Measurements from ENCODE around the gene BRAF. TPM values are rescaled to one million over a fixed set of nuclear protein-coding genes. Genes with fewer than 3 reads are reported as not detected.

Gene BRAF
- total RNA-seq, 4 donors from 2014 or later = 20.9 to 51.8 (median 34.8) TPM

GRCh38 chr7:140683657-140684056 is 241.1 kb downstream of the BRAF start:
- TF ChIP-seq CTCF (IDR thresholded peaks at IDR 0.05) = no peak
- TF ChIP-seq POLR2AphosphoS5 (IDR thresholded peaks at IDR 0.05) = no peak
- TF ChIP-seq POLR2A (IDR thresholded peaks at IDR 0.05) = no peak
- no peak for TF ChIP-seq EP300 (IDR thresholded peaks at IDR 0.05; ENCODE audit: low read depth)
- DNase-seq = no peak
- WGBS, 2 donors (ENCODE audit: low coverage in 1 of 2) = 83% methylated on average over 3 of the region's 3 CpGs; no CpG with 5 or more reads in 1 of the 2 donors

GRCh38 chr7:140681766-140682165 is 243.0 kb downstream of the BRAF start:
- no peak overlapping the region for H3K4me3 ChIP-seq
- in situ Hi-C loops (cut with MboI; ENCODE audit: low pct_ligation_motif_present in 1 of 4, low pct_unique_long_range_greater_than_20kb in 1 of 4, low sequenced_read_pairs in 3 of 4) = loop anchor here (25.0 kb wide), 1 partner anchor 331 kb away; the partner anchor contains the start of gene MRPS33 (in 4 of the 4)
- intact Hi-C loops (cut with DNase I; ENCODE audit: low total_unique reads) = no loop called here
- WGBS, 2 donors (ENCODE audit: low coverage in 1 of 2) = 89 to 96% methylated on average over 1 to 3 of the region's 3 CpGs
- DNase-seq = no peak
- peaks cover 0 to 22% (median 10%) of the 10 kb centered on the region in 4 donors for H3K36me3 ChIP-seq
- TF ChIP-seq POLR2A (IDR thresholded peaks at IDR 0.05) (no peak), POLR2AphosphoS5 (IDR thresholded peaks at IDR 0.05) (no peak), EP300 (IDR thresholded peaks at IDR 0.05; ENCODE audit: low read depth) (no peak), CTCF (IDR thresholded peaks at IDR 0.05) (no peak)
- no peaks in the 10 kb centered on the region for H3K27me3 ChIP-seq
- H3K4me1 ChIP-seq = no peaks in the 10 kb centered on the region
- no peak overlapping the region for H3K27ac ChIP-seq
- H3K9me3 ChIP-seq = no peaks in the 10 kb centered on the region

More at GRCh38 chr7:140683657-140684056, 241.1 kb downstream of the BRAF start:
- no peaks in the 10 kb centered on the region for H3K4me1 ChIP-seq
- H3K4me3 ChIP-seq = no peak overlapping the region
- in situ Hi-C loops (cut with MboI; ENCODE audit: low pct_ligation_motif_present in 1 of 4, low pct_unique_long_range_greater_than_20kb in 1 of 4, low sequenced_read_pairs in 3 of 4) = loop anchor here (25.0 kb wide), 1 partner anchor 329 kb away; the partner anchor contains the start of gene MRPS33 (in 4 of the 4)
- no peaks in the 10 kb centered on the region for H3K27me3 ChIP-seq
- intact Hi-C loops (cut with DNase I; ENCODE audit: low total_unique reads) = no loop called here
- no peak overlapping the region for H3K27ac ChIP-seq
- H3K9me3 ChIP-seq = no peaks in the 10 kb centered on the region
- H3K36me3 ChIP-seq = peaks cover 0 to 26% (median 11%) of the 10 kb centered on the region in 4 donors

- in situ Hi-C loops (cut with MboI; ENCODE audit: low pct_ligation_motif_present in 1 of 4, low pct_unique_long_range_greater_than_20kb in 1 of 4, low sequenced_read_pairs in 3 of 4) (loop anchor here (25.0 kb wide), 1 partner anchor 331 kb away; the partner anchor contains the start of gene MRPS33 (in 4 of the 4)), intact Hi-C loops (cut with DNase I; ENCODE audit: low total_unique reads) (no loop called here)
- no peak overlapping the region for H3K27ac ChIP-seq
- no peak for TF ChIP-seq POLR2AphosphoS5 (IDR thresholded peaks at IDR 0.05)
- TF ChIP-seq EP300 (IDR thresholded peaks at IDR 0.05; ENCODE audit: low read depth) = no peak
- TF ChIP-seq CTCF (IDR thresholded peaks at IDR 0.05) = no peak
- no peak for TF ChIP-seq POLR2A (IDR thresholded peaks at IDR 0.05)
- peaks cover 0 to 22% (median 7%) of the 10 kb centered on the region in 4 donors for H3K36me3 ChIP-seq
- no peak overlapping the region for H3K4me3 ChIP-seq
- WGBS, 2 donors (ENCODE audit: low coverage in 1 of 2) = 84 to 95% methylated on average over 5 to 7 of the region's 7 CpGs
- DNase-seq = no peak
- H3K4me1 ChIP-seq = peaks cover 0 to 4% (median 0%) of the 10 kb centered on the region in 4 donors
- no peaks in the 10 kb centered on the region for H3K27me3 ChIP-seq
- no peaks in the 10 kb centered on the region for H3K9me3 ChIP-seq
Measured at GRCh38 chr7:140680886-140681285, 243.8 kb downstream of the BRAF start.

GRCh38 chr7:140679186-140679585 is 245.5 kb downstream of the BRAF start:
- no peak for DNase-seq
- peaks cover 12 to 21% (median 17%) of the 10 kb centered on the region in 4 donors for H3K4me1 ChIP-seq
- no peak overlapping the region for H3K4me3 ChIP-seq
- no peaks in the 10 kb centered on the region for H3K9me3 ChIP-seq
- intact Hi-C loops (cut with DNase I; ENCODE audit: low total_unique reads) = no loop called here
- WGBS, 2 donors (ENCODE audit: low coverage in 1 of 2) = 91 to 92% methylated on average over 4 to 9 of the region's 9 CpGs
- TF ChIP-seq EP300 (IDR thresholded peaks at IDR 0.05; ENCODE audit: low read depth) (no peak), POLR2A (IDR thresholded peaks at IDR 0.05) (no peak), POLR2AphosphoS5 (IDR thresholded peaks at IDR 0.05) (no peak), CTCF (IDR thresholded peaks at IDR 0.05) (no peak)
- in situ Hi-C loops (cut with MboI; ENCODE audit: low pct_ligation_motif_present in 1 of 4, low pct_unique_long_range_greater_than_20kb in 1 of 4, low sequenced_read_pairs in 3 of 4) = loop anchor here (25.0 kb wide), 1 partner anchor 333 kb away; the partner anchor contains the start of gene MRPS33 (in 4 of the 4)
- no peaks in the 10 kb centered on the region for H3K27me3 ChIP-seq
- H3K27ac ChIP-seq = no peak overlapping the region
- H3K36me3 ChIP-seq = peaks cover 0 to 22% (median 7%) of the 10 kb centered on the region in 4 donors

Data from transverse colon (tissue), 4 donors.